Smooth muscle cell (in vitro differentiated cells): ENCODE results near the gene KDSR. TPM values are rescaled to one million over a fixed set of nuclear protein-coding genes. Genes with fewer than 3 reads are reported as not detected.

Experiments
- DNase-seq: peaks from one replicate; lab custom pipeline; 2025; ENCODE audit not compliant: unreplicated experiment; lab: John Stamatoyannopoulos, UW
- H2AFZ ChIP-seq: fragments of 200-600 bp; sonication (generic); 2 replicates; pipeline ENCODE4 v1.6.0; 2016; ENCODE audit warnings: antibody characterized with exemption, low read depth, mild to moderate bottlenecking
- H3F3A ChIP-seq: fragments of 200-600 bp; sonication (generic); 2 replicates; pipeline ENCODE4 v1.6.0; 2017; ENCODE audit warnings: antibody characterized with exemption, low read depth
- H3K27ac ChIP-seq: fragments of 200-600 bp; sonication (generic); 2 replicates; pipeline ENCODE4 v1.5.1; 2016; ENCODE audit warnings: low read depth, mild to moderate bottlenecking
- H3K27me3 ChIP-seq: fragments of 200-600 bp; sonication (generic); 2 replicates; pipeline ENCODE4 v1.6.1; 2016; ENCODE audit warnings: low read depth, mild to moderate bottlenecking
- H3K36me3 ChIP-seq: fragments of 200-600 bp; sonication (generic); 2 replicates; pipeline ENCODE4 v1.5.1; 2016; ENCODE audit warnings: low read depth
- H3K4me1 ChIP-seq: fragments of 200-600 bp; sonication (generic); 2 replicates; pipeline ENCODE4 v1.5.1; 2016; ENCODE audit warnings: low read depth
- H3K4me2 ChIP-seq: fragments of 200-600 bp; sonication (generic); 2 replicates; pipeline ENCODE4 v1.6.0; 2016; ENCODE audit warnings: mild to moderate bottlenecking
- H3K4me3 ChIP-seq: fragments of 200-600 bp; sonication (generic); 2 replicates; pipeline ENCODE4 v1.5.1; 2016; ENCODE audit warnings: mild to moderate bottlenecking
- H3K79me2 ChIP-seq: fragments of 200-600 bp; sonication (generic); 2 replicates; pipeline ENCODE4 v1.6.0; 2016; ENCODE audit warnings: low read depth, mild to moderate bottlenecking
- H3K9ac ChIP-seq: fragments of 200-600 bp; sonication (generic); 2 replicates; pipeline ENCODE4 v1.6.0; 2016; ENCODE audit warnings: low read depth
- H3K9me3 ChIP-seq: fragments of 200-600 bp; sonication (generic); replicated peaks from 2 replicates; pipeline ENCODE4 v1.5.1; 2016; ENCODE audit warnings: low read depth
- H4K20me1 ChIP-seq: fragments of 200-600 bp; sonication (generic); 2 replicates; pipeline ENCODE4 v1.6.0; 2016; ENCODE audit warnings: low read depth
- CTCF ChIP-seq: fragments of 200-600 bp; sonication (generic); IDR thresholded peaks from 2 replicates; pipeline ENCODE4 v1.5.1; 2017; ENCODE audit warnings: borderline replicate concordance, mild to moderate bottlenecking, antibody characterized with exemption; ENCODE audit not compliant: insufficient read depth, poor library complexity, severe bottlenecking
- WGBS: methylation state at CpG from one replicate; pipeline ENCODE4 v1.1.7; 2016; ENCODE audit warnings: low lambda C conversion rate; 5-methylcytosine and 5-hydroxymethylcytosine counted together
- polyA plus RNA-seq: library from polyadenylated mRNA; unstranded; fragments of >200 nt; fragmentation: Nextera tagmentation; extraction: Ambion mirVana; gene quantifications from 2 replicates; pipeline ENCODE4 v1.2.1, GENCODE V29; 2016
- total RNA-seq: library from RNA; depleted of rRNA; stranded (reverse); fragments of >200 nt; gene quantifications from 2 replicates; pipeline ENCODE4 v1.2.3, GENCODE V29; 2014

The KDSR gene
- total and polyA plus RNA-seq, 2 experiments from 2014 or later = 34.5 to 47.4 TPM

- H4K20me1 ChIP-seq = no peaks in the 10 kb centered on the region
- H3K4me2 ChIP-seq = peak overlapping the region; percentile 81
- peaks cover 32% of the 10 kb centered on the region for H3K27me3 ChIP-seq
- H3K36me3 ChIP-seq = no peaks in the 10 kb centered on the region
- H3K9ac ChIP-seq = no peak overlapping the region
- H2AFZ ChIP-seq = no peak overlapping the region
- peaks cover 13% of the 10 kb centered on the region for H3K4me1 ChIP-seq
- no peak for TF ChIP-seq CTCF
- no peak for DNase-seq
- 81% methylated on average over 9 of the region's 9 CpGs for WGBS
- H3F3A ChIP-seq = peaks cover 5% of the 10 kb centered on the region
- no peak overlapping the region for H3K27ac ChIP-seq
- H3K4me3 ChIP-seq = peak overlapping the region; percentile 77
- H3K79me2 ChIP-seq = no peaks in the 10 kb centered on the region
- H3K9me3 ChIP-seq = no peaks in the 10 kb centered on the region
These were observed 45.7 kb downstream of the KDSR start for GRCh38 chr18:63321291-63321690.

GRCh38 chr18:63320975-63321265 lies 46.1 kb downstream of the KDSR start:
- Histone ChIP-seq H3K9ac (no peak overlapping the region), H3K4me3 (peak overlapping the region; percentile 77), H3K27me3 (peaks cover 36% of the 10 kb centered on the region), H3K79me2 (no peaks in the 10 kb centered on the region), H3K4me1 (peaks cover 13% of the 10 kb centered on the region), H4K20me1 (no peaks in the 10 kb centered on the region), H3K36me3 (no peaks in the 10 kb centered on the region), H3K9me3 (no peaks in the 10 kb centered on the region), H3K4me2 (peak overlapping the region; percentile 81), H3F3A (peaks cover 5% of the 10 kb centered on the region), H2AFZ (no peak overlapping the region), H3K27ac (no peak overlapping the region)
- WGBS = 27% methylated on average over 16 of the region's 16 CpGs
- no peak for TF ChIP-seq CTCF
- DNase-seq = no peak

DNA sequence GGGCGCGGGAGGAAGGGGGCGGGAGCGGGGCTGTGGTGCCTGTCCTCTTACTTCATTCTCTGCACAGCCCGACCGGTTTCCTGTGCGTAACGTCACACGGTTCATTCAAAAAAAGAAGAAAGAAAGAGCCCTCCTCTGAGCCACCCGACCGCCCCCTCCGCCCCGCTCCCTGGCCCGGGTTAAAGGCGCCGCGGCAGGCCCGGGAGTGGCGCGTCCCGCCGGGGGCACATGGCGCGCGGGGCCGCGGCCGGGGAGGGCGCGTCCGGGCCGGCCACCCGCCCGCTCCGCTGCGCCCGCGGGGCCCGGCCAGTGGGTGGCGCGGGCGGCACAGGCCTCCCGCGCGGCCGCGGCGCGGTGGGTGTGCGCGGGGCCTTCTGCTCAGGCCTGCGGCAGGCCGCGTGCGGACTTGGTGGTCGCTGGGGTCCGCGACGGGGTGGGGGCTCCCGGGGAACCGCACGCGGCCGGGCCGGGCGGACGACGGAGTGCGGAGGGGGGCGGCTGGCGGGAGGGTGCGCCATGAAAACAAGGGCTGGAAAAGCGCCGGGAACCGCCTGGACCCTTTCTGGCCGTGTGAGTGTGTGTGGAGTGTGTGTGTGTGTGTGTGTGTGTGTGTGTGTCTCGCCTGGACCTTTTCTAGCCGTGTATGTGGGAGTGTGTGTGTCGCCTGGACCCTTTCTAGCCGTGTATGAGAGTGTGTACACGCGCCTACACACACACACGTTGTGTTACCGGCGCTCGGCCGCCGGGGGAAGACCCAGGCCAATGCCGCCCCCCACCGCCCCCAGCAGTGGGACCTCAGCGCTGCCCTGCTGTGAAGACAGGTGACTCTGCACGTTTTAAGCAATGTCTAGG lies 46.7 kb downstream of the KDSR start:
- Histone ChIP-seq H4K20me1 (no peaks in the 10 kb centered on the region), H3K4me2 (peak overlapping the region; percentile 81), H3K27me3 (peaks cover 41% of the 10 kb centered on the region), H3K79me2 (no peaks in the 10 kb centered on the region), H3K9me3 (no peaks in the 10 kb centered on the region), H3K4me3 (peak overlapping the region; percentile 77), H3K4me1 (peaks cover 13% of the 10 kb centered on the region), H3K36me3 (no peaks in the 10 kb centered on the region), H3F3A (peaks cover 5% of the 10 kb centered on the region), H2AFZ (no peak overlapping the region), H3K9ac (no peak overlapping the region), H3K27ac (no peak overlapping the region)
- no peak for TF ChIP-seq CTCF
- peak; percentile 28 for DNase-seq
- WGBS = under 1% methylated on average over 57 of the region's 92 CpGs
